GM08714 (cell line): ENCODE data around the gene PRUNE2.

Experiments
- H3K4me3 ChIP-seq: fragments of 200-500 bp; sonication (Bioruptor generic); 2 replicates; pipeline ENCODE4 v1.5.1; 2014; ENCODE audit warnings: mild to moderate bottlenecking, low read length, inconsistent platforms
- ZNF274 ChIP-seq: IDR thresholded peaks from 2 replicates; pipeline ENCODE4 v1.6.1; 2012; ENCODE audit warnings: mild to moderate bottlenecking, low read depth, low read length

Gene PRUNE2

GRCh38 chr9:76573905-76574760 lies 331.8 kb downstream of the PRUNE2 start:
- no peak for TF ChIP-seq ZNF274
- no peak overlapping the region for H3K4me3 ChIP-seq

- no peak overlapping the region for H3K4me3 ChIP-seq
- no peak for TF ChIP-seq ZNF274
Observed at GRCh38 chr9:76573408-76573807, 332.5 kb downstream of the PRUNE2 start.

GRCh38 chr9:76572151-76572550 lies 333.8 kb downstream of the PRUNE2 start:
- no peak overlapping the region for H3K4me3 ChIP-seq
- no peak for TF ChIP-seq ZNF274

GRCh38 chr9:76571743-76572146 lies 334.2 kb downstream of the PRUNE2 start:
- TF ChIP-seq ZNF274, result no peak
- H3K4me3 ChIP-seq, result peak overlapping the region; percentile 75

GRCh38 chr9:76571288-76571687 lies 334.6 kb downstream of the PRUNE2 start:
- peak overlapping the region; percentile 75 for H3K4me3 ChIP-seq
- TF ChIP-seq ZNF274, result no peak

GRCh38 chr9:76570826-76571225 lies 335.1 kb downstream of the PRUNE2 start:
- no peak for TF ChIP-seq ZNF274
- no peak overlapping the region for H3K4me3 ChIP-seq

- no peak for TF ChIP-seq ZNF274
- no peak overlapping the region for H3K4me3 ChIP-seq
Observed at GRCh38 chr9:76567086-76567485, 338.8 kb downstream of the PRUNE2 start.

GRCh38 chr9:76564297-76564696 lies 341.6 kb downstream of the PRUNE2 start:
- no peak for TF ChIP-seq ZNF274
- no peak overlapping the region for H3K4me3 ChIP-seq

GRCh38 chr9:76562511-76562911 lies 343.4 kb downstream of the PRUNE2 start:
- no peak for TF ChIP-seq ZNF274
- H3K4me3 ChIP-seq, result no peak overlapping the region

- TF ChIP-seq ZNF274, result no peak
- no peak overlapping the region for H3K4me3 ChIP-seq
Observed at GRCh38 chr9:76561900-76562299, 344.0 kb downstream of the PRUNE2 start.
